NCI-H2227 (cell line): ENCODE data around the gene NEK10.

Experiments
- DNase-seq: peaks from one replicate; lab custom pipeline; 2025; ENCODE audit not compliant: unreplicated experiment; lab: John Stamatoyannopoulos, UW

NEK10 gene

DNA sequence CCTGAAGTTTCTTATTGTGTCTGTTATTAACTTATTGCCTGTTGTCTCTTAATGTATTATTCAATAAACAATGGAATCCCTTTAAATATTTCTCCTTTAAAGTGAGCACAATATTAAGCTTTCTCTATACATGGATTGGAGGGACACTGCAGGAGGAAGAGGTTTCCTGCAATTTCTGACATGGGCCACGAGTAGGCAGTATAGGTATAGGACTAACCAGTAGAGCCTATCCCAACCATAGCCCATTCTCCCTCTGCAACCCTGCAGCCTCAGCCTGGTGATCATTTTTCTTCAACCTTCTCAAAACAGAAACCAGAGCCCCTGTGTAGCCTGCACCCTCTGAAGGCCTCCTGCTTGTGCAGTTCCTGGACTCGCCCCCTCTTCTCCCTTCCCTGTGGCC lies 124.8 kb downstream of the NEK10 start:
- DNase-seq: no peak

- DNase-seq: no peak
Observed at GRCh38 chr3:27239951-27240350, 129.2 kb downstream of the NEK10 start.

DNA sequence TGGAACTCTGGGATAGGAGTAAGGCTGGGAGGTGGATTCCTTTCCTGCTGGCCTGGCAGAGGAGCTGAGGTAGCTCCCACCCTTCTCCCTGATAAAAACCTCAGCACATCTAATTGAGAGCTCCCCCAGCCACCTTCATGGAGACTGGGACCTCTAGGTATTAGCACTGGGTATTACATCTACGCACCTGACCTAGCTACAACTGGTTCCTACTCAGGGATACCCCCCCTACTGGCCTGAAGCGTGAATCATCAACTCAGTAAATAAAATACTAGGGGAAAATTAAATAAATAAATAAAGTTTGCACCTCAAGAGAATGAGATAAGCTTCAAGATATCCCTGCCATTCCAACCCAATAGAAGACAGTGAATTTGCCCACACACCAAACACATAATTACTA lies 140.4 kb downstream of the NEK10 start:
- DNase-seq: no peak

- DNase-seq: no peak
Observed at GRCh38 chr3:27224197-27224596, 145.0 kb downstream of the NEK10 start.

DNA sequence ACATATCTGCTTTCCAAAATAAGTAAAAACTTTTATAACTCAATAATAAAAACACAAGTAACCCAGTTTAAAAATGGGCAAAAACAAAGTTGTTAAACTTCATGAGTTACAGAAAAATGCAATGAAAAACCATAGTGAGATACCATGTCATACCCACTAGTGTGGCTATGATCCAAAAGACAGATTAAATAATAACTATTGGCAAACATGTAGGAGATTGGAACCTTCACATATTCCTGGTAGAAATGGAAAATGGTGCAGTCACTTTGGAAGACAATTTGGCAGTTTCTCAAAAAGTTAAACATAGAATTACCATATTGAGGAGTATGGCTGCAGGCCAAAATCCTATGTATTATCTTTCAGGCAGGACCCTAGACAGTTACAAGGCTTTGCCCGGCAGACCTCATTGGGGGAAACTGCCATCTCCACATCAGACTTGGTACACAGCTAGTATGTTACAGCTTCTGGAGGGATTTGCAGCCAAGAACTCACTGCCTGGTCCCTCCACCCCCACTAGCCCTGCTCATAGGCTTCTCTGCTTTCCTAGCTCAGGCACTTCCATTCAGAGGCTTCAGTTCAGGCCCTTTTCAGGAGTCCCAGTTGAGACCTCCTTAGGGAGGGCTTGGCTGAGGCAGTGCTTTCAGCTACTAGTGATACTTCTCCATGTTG lies 147.8 kb downstream of the NEK10 start:
- no peak for DNase-seq

- no peak for DNase-seq
Observed at GRCh38 chr3:27220166-27220565, 149.0 kb downstream of the NEK10 start.

DNA sequence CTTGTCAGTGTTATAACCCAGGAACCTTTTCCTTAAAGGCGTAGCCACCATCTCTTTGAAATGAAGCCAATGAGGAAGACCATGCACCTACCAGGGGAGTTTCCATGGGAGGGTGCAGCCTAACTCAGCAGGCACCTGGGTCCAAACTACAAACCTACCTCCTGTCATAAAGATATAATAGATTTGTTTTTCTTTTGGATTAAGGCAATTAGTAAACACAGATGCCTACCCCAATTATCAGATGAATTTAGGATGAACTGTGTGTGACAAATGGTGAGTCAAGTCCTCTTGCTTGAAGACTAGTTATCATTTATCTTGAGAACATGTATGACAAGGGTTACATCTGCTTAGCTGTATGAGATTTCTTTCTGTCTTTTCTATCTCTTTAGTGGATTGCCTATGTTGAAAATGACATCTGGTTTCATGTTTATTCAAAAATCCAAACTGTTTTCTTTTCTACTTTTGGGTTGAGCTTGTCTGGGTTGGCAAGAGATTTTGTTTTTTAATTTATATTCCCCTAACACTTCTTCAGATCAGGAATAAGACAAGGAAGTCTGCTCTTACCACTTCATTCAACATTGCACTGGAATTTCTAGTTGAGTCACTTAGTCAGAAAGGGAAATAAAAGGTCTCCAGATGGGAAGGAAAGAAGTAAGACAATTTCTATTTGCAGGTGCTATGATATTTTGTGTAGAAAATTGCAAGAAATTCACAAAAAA lies 149.9 kb downstream of the NEK10 start:
- no peak for DNase-seq

GRCh38 chr3:27216955-27217552 lies 152.1 kb downstream of the NEK10 start:
- no peak for DNase-seq

DNA sequence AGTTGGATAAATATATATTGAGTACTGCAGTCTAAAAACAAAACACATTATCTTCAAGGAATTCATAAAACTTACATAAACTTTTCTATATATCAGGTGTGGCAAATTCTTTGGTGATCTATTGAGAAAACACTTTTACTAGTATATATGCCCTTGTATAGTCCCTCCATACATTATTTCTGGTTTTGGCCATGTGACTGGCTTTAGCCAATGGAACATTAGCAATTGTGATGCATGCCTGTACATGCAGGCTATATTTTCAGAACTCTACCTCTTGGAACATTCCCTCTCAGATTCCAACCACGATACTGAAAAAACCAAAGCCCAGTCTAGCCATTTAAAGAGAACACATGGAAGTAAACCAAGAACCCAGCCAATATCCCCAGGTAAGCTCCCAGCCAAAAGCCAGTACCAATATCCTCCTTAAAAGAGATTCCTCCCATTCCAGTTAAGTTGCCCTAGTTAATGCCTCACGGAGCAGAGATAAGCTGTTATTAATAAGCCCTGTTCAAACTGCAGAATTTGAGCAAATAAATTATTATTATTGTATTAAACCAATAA lies 152.8 kb downstream of the NEK10 start:
- no peak for DNase-seq

DNA sequence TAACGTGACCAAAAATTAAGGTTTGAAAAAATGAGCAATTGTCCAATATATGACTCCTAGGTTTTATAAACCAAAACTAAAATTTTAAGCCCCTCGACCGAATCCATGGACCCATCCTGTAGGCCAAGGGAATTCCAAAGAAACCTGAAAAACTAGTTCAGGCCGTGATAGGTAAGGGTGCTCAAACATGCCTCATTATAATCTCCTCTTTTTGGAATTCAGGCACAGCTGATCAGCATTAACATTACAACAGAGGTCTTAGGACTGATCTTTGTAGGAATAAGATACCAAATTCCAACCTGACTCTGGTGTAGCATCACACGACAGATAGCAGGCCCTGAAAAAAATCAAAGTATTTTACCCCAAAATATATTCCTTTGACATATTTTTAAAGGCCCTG lies 155.7 kb downstream of the NEK10 start:
- no peak for DNase-seq

- DNase-seq: no peak
Observed at GRCh38 chr3:27209617-27210264, 159.4 kb downstream of the NEK10 start.

GRCh38 chr3:27208961-27209616 lies 160.1 kb downstream of the NEK10 start:
- no peak for DNase-seq

DNA sequence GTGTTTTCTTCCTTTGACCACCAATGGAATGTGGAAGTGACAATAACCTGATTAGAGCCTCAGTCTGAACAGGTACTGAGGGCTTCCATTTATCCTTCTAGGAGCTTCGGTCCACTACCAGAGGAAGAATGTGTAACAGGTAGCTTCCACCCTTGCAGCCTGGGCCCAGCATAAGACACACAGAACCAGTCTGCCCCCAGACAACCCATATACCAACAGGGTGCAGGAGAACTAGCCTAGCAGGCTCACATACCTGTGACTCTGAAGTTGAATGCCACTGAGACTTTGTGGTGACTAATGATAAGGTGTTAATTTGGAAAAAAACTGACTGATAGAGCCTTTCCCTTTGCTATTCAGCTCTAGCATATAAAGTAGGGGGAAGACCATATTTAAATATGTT lies 166.2 kb downstream of the NEK10 start:
- no peak for DNase-seq

GRCh38 chr3:27201492-27201891 lies 167.7 kb downstream of the NEK10 start:
- DNase-seq: no peak

- no peak for DNase-seq
Observed at GRCh38 chr3:27200721-27201489, 168.3 kb downstream of the NEK10 start.

- no peak for DNase-seq
Observed at GRCh38 chr3:27194861-27195483, 174.2 kb downstream of the NEK10 start.

GRCh38 chr3:27193056-27193455 lies 176.1 kb downstream of the NEK10 start:
- DNase-seq: no peak

DNA sequence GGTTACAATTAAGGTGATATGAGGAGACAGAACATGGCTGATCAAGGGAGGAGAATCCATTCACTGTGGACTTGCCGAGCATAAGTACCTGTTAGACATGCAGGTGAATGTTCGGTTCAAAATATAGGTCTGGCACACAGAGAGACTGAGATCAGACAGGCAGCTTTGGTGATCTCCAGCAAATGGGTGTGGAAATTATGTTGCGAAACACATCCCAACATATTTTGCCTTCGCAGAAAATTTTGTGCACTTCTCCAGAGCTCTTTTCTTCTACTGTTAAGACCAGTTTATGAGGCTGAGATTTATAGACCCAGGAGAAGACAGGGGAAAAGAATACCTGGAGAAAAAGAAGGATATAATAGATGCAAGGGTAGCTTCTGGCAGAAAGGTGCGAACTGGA lies 183.2 kb downstream of the NEK10 start:
- no peak for DNase-seq

DNA sequence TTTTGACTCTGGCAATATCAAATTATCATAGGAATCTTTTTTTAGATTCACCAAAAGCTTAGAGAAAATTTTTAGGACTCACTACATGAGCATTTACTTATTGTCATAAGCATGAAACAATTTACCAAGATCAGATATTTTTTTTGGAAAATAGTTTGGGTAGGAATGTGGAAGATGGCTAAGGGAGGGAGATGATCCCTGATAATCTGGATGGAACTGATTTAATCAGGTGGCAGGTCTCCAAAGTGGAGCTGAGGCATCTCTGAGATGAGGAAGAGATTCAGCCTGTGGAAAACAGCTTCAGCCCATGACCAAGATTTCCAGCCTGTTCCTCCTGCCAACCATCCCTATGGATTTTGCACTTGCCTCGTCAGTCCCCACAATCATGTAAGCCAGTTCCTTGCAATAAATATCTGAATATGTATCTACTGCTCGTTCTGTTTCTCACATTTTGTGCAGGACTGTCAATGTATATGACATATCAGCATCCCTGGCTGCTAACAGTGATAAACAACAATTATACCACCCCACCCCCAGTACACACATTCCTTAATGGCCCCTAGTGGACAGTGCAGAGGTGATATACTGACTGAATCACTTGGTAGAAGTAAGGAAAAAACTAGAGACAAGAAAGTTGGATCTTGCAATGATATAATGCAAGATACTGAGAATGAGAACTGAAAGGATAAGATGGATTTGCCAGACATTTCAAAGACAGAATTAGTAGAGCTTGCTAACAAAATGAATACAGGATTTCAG lies 183.8 kb downstream of the NEK10 start:
- no peak for DNase-seq
